MV-4-11 (cell line): ENCODE data around the gene PUM1.

ENCODE experiments used
- DNase-seq: peaks from one replicate; lab custom pipeline; 2025; lab: John Stamatoyannopoulos, UW

PUM1 gene

GRCh38 chr1:30892671-30893073, 172.8 kb downstream of the PUM1 start:
- no peak for DNase-seq

GRCh38 chr1:30891227-30891552, 174.3 kb downstream of the PUM1 start:
- no peak for DNase-seq

- DNase-seq: no peak
Measured at GRCh38 chr1:30890502-30891226, 174.9 kb downstream of the PUM1 start.

- no peak for DNase-seq
Measured at GRCh38 chr1:30889511-30889910, 176.0 kb downstream of the PUM1 start.

GRCh38 chr1:30888975-30889374, 176.5 kb downstream of the PUM1 start:
- no peak for DNase-seq

GRCh38 chr1:30888391-30888790, 177.1 kb downstream of the PUM1 start:
- peak; percentile 77 for DNase-seq

- no peak for DNase-seq
Measured at GRCh38 chr1:30887485-30888315, 177.8 kb downstream of the PUM1 start.

GRCh38 chr1:30886710-30887428, 178.6 kb downstream of the PUM1 start:
- no peak for DNase-seq

GRCh38 chr1:30885570-30886522, 179.7 kb downstream of the PUM1 start:
- no peak for DNase-seq

GRCh38 chr1:30884723-30885122, 180.8 kb downstream of the PUM1 start:
- no peak for DNase-seq

- DNase-seq: no peak
Measured at GRCh38 chr1:30883389-30884172, 181.9 kb downstream of the PUM1 start.

GRCh38 chr1:30882678-30883388, 182.7 kb downstream of the PUM1 start:
- no peak for DNase-seq
